ENCODE results near the gene SPTLC3.
"Not testable (repeated sequence)": the region's sequence is repeated elsewhere in the genome, so short reads cannot be mapped to it uniquely, and the experiment has no call there.

The SPTLC3 gene

GRCh38 chr20:13008761-13009681, at the start of gene SPTLC3:
TSS of gene SPTLC3 (plus strand) at chr20:13008972. CDS start at chr20:13009268, 296 bp downstream.
- DNase-seq: peak; percentile 24

GRCh38 chr20:12961725-12962124, 47.0 kb upstream of the SPTLC3 start:
- DNase-seq: no peak

GRCh38 chr20:12962895-12963294, 45.9 kb upstream of the SPTLC3 start:
- DNase-seq: no peak

- DNase-seq: no peak
Measured at GRCh38 chr20:12963416-12963815, 45.4 kb upstream of the SPTLC3 start.

- no peak for DNase-seq
Measured at GRCh38 chr20:12965212-12965869, 43.4 kb upstream of the SPTLC3 start.

GRCh38 chr20:12965870-12966251, 42.9 kb upstream of the SPTLC3 start:
- no peak for DNase-seq

- DNase-seq: peak; percentile 41
Measured at GRCh38 chr20:12966468-12967085, 42.2 kb upstream of the SPTLC3 start.

- no peak for DNase-seq
Measured at GRCh38 chr20:12967932-12968331, 40.8 kb upstream of the SPTLC3 start.

- DNase-seq: no peak
Measured at GRCh38 chr20:12968472-12968871, 40.3 kb upstream of the SPTLC3 start.

GRCh38 chr20:12969071-12969669, 39.6 kb upstream of the SPTLC3 start:
- no peak for DNase-seq

- peak; percentile 53 for DNase-seq
Measured at GRCh38 chr20:12970372-12970821, 38.4 kb upstream of the SPTLC3 start.

GRCh38 chr20:12975833-12976608, 32.8 kb upstream of the SPTLC3 start:
- no peak for DNase-seq

- no peak for DNase-seq
Measured at GRCh38 chr20:12976720-12977309, 32.0 kb upstream of the SPTLC3 start.

- DNase-seq: no peak
Measured at GRCh38 chr20:12977328-12978125, 31.2 kb upstream of the SPTLC3 start.

- no peak for DNase-seq
Measured at GRCh38 chr20:12978126-12978394, 30.7 kb upstream of the SPTLC3 start.

- no peak for DNase-seq
Measured at GRCh38 chr20:12978613-12979495, 29.9 kb upstream of the SPTLC3 start.

GRCh38 chr20:12979713-12980112, 29.1 kb upstream of the SPTLC3 start:
- not testable (repeated sequence) for DNase-seq

GRCh38 chr20:12982098-12982497, 26.7 kb upstream of the SPTLC3 start:
- DNase-seq: no peak

- DNase-seq: peak; percentile 3
Measured at GRCh38 chr20:12984069-12984765, 24.6 kb upstream of the SPTLC3 start.

GRCh38 chr20:12984863-12985262, 23.9 kb upstream of the SPTLC3 start:
- no peak for DNase-seq

Measured in hematopoietic multipotent progenitor cell treated with erythropoietin and hydrocortisone succinate and interleukin-3 and kit ligand, for 6 days (in vitro differentiated cells).